Suprapubic skin (tissue), 4 donors: ENCODE measurements around the gene PFDN6. TPM values are rescaled to one million over a fixed set of nuclear protein-coding genes. Genes with fewer than 3 reads are reported as not detected.

Experiments
- DNase-seq, 2 donors: peaks; one replicate each; pipeline ENCODE4 v3.0.0-alpha.2; 2019; ENCODE audit warnings: low spot score in 2 of 2
- H3K27ac ChIP-seq: fragments of 200-600 bp; sonication (generic); one replicate; pipeline ENCODE4 v1.5.1; 2019
- H3K27me3 ChIP-seq: fragments of 200-600 bp; sonication (generic); one replicate; pipeline ENCODE4 v1.5.1; 2019
- H3K36me3 ChIP-seq: fragments of 200-600 bp; sonication (generic); one replicate; pipeline ENCODE4 v1.5.1; 2019
- H3K4me1 ChIP-seq: fragments of 200-600 bp; sonication (generic); one replicate; pipeline ENCODE4 v1.5.1; 2019
- H3K4me3 ChIP-seq: fragments of 200-600 bp; sonication (generic); one replicate; pipeline ENCODE4 v1.5.1; 2019; ENCODE audit warnings: mild to moderate bottlenecking
- H3K9me3 ChIP-seq: fragments of 200-600 bp; sonication (generic); one replicate; pipeline ENCODE4 v1.5.1; 2019
- CTCF ChIP-seq, 2 donors: fragments of 200-600 bp in 1 of 2; fragments of 450-650 bp in 1 of 2; sonication (generic) in 1 of 2; IDR thresholded peaks; one replicate each; pipeline ENCODE4 v1.5.1; 2016 to 2019; ENCODE audit warnings: antibody characterized with exemption in 2 of 2, mild to moderate bottlenecking in 1 of 2, moderate library complexity in 1 of 2
- EP300 ChIP-seq: sonication (generic); formaldehyde crosslinking; IDR thresholded peaks from one replicate; pipeline ENCODE4 v1.6.1; 2017; ENCODE audit warnings: antibody characterized with exemption
- POLR2A ChIP-seq, 2 donors: fragments of 450-650 bp; IDR thresholded peaks; one replicate each; pipeline ENCODE4 v1.6.1; 2017; ENCODE audit warnings: antibody characterized with exemption in 2 of 2, mild to moderate bottlenecking in 2 of 2, moderate library complexity in 2 of 2
- POLR2AphosphoS5 ChIP-seq, 3 donors: sonication (generic); formaldehyde crosslinking; IDR thresholded peaks; one replicate each; pipeline ENCODE4 v1.6.1; 2017; ENCODE audit warnings: antibody characterized with exemption in 3 of 3
- WGBS: methylation state at CpG from one replicate; pipeline ENCODE4 v1.1.5; 2018; 5-methylcytosine and 5-hydroxymethylcytosine counted together
- total RNA-seq, 4 donors: library from RNA; depleted of rRNA; stranded (reverse); fragments of >200 nt; gene quantifications; one replicate each; pipeline ENCODE4 v1.1.0, GENCODE V29; 2016

PFDN6 gene
- total RNA-seq, 4 donors from 2014 or later = 20.5 to 31.5 (median 22.3) TPM

DNA sequence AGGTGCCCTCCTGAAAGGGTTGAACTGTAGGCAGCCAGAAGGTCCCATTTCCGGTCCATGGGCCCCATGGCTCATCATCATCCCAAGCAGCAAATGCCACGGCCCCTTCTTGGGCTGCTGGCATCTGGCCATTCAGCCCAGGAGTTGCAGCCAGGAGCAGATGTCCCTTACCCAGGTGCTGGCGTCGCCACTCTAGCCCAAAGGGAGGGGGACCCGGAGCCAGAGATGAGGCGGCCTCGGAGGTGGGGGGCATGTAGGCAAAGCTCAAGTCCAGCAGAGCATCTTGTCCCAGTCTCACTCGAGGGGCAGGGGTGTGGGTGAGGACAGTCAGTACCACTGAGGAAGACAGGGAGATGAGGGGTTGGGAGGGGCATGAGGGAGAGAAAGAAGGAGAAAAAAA lies 15.7 kb downstream of the PFDN6 start:
- no peak for TF ChIP-seq CTCF (IDR thresholded peaks at IDR 0.05)
- TF ChIP-seq POLR2A (IDR thresholded peaks at IDR 0.05) = no peak
- TF ChIP-seq POLR2AphosphoS5 (IDR thresholded peaks at IDR 0.05) = no peak
- no peak for TF ChIP-seq EP300
- no peak overlapping the region for H3K27ac ChIP-seq
- no peak for DNase-seq
- H3K4me1 ChIP-seq = peaks cover 22% of the 10 kb centered on the region
- peaks cover 48% of the 10 kb centered on the region for H3K36me3 ChIP-seq
- H3K27me3 ChIP-seq = no peaks in the 10 kb centered on the region
- no peaks in the 10 kb centered on the region for H3K9me3 ChIP-seq
- WGBS = 87% methylated on average over 8 of the region's 8 CpGs
- H3K4me3 ChIP-seq = no peak overlapping the region

DNA sequence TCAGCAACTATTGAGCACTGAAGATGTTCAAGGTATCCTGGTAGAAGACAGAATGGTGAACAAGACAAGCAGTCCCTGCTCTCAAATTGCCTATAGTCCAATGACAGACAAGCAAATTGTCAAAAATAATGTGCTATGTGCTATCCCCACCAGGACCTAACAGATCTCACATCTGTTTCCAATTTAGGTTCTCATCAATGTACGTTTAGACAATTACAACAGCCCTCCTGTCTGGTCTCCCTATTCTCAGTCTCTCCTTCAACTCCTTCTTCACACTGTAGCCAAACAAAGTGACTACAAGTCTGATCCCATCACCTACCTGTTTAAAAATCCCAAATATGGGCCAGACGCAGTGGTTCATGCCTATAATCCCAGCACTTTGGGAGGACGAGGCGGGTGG lies 17.0 kb downstream of the PFDN6 start:
- no peaks in the 10 kb centered on the region for H3K9me3 ChIP-seq
- TF ChIP-seq POLR2AphosphoS5 (IDR thresholded peaks at IDR 0.05) (no peak), CTCF (IDR thresholded peaks at IDR 0.05) (no peak), POLR2A (IDR thresholded peaks at IDR 0.05) (no peak), EP300 (no peak)
- DNase-seq = no peak
- H3K4me3 ChIP-seq = no peak overlapping the region
- H3K27me3 ChIP-seq = no peaks in the 10 kb centered on the region
- H3K4me1 ChIP-seq = peaks cover 14% of the 10 kb centered on the region
- peaks cover 48% of the 10 kb centered on the region for H3K36me3 ChIP-seq
- WGBS = 85% methylated on average over 4 of the region's 4 CpGs
- H3K27ac ChIP-seq = no peak overlapping the region

DNA sequence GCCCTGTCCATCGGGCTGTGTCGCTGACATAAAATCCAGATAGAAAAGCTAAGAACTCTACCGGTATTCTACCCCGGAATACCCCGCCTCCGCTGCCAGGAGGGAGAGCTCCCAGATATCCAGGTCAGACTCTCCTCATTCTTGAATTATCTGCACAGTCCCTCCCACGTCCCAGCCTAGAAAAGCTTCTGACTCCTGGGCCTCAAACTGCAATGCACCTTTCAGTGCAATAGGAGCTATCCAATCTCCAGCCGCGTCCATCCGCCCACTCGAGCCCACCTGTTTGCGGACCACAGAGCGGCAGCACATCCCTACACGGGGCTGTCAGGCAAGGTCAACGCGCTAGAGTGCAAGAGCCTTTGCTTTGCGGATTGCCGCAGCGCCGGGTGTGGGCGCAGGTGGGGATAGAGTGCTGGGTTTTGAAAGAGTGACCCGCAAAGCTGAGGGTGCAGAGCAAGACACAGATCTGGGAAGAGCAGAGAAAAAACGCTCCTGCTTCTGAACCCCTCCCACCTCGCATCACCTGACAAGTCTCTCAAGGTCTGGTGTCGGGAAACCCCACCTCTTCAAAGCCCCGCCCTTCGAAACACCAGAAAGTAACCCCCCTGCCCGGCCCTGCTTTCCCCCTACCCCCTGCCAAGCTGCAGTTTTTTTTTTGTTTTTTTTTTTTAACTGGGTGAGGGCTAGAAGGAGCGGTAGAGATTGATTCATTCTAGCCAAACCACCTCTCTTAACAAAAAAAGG lies 23.1 kb downstream of the PFDN6 start:
- WGBS = 3% methylated on average over 22 of the region's 29 CpGs
- DNase-seq = peak in 1 of 2 donors; percentile 84

DNA sequence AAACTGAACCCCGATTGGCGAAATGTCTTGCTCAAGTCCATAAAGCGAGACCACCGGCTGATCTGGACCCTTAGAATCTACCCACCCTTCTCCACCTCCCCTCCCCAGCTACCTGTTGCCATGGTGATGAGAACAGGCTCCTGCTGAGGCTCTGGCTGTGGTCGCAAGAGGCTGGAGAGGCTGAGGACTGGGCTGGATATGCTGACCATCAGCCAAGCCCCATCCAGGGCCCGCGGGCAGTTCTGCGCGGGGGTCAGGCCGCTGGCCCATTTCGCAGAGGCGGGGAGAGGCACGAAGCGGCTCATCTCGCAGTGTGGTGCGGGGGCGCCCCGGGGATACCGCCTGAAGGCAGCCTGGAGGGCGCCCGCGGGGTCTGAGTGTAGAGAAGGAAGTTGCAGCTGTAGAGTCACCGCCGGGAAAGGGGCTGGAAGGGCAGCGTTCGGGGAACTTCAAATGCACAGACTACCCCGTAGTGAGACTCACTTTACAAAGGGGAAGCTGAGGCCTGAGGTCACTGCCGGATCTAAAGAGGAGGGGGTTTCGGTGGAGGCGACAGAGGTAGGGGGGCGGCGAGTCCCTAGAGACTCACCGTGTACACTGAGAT lies 23.8 kb downstream of the PFDN6 start:
- WGBS = under 1% methylated on average over 28 of the region's 33 CpGs
- Histone ChIP-seq H3K9me3 (no peaks in the 10 kb centered on the region), H3K36me3 (peaks cover 4% of the 10 kb centered on the region), H3K4me1 (peaks cover 46% of the 10 kb centered on the region), H3K4me3 (peak overlapping the region; percentile 81), H3K27me3 (no peaks in the 10 kb centered on the region), H3K27ac (peak overlapping the region; percentile 96)
- TF ChIP-seq CTCF (IDR thresholded peaks at IDR 0.05) = no peak
- peak in 1 of 2 donors; percentile 33 for TF ChIP-seq POLR2A (IDR thresholded peaks at IDR 0.05)
- peak in 1 of 2 donors; percentile 80 for DNase-seq

More for the DNA sequence above, 23.1 kb downstream of the PFDN6 start:
- Histone ChIP-seq H3K9me3 (no peaks in the 10 kb centered on the region), H3K27ac (peak overlapping the region; percentile 96), H3K4me3 (peak overlapping the region; percentile 81), H3K4me1 (peaks cover 46% of the 10 kb centered on the region), H3K27me3 (no peaks in the 10 kb centered on the region), H3K36me3 (peaks cover 5% of the 10 kb centered on the region)
- TF ChIP-seq POLR2AphosphoS5 (IDR thresholded peaks at IDR 0.05) (no peak), EP300 (no peak), POLR2A (IDR thresholded peaks at IDR 0.05) (no peak), CTCF (IDR thresholded peaks at IDR 0.05) (no peak)

DNA sequence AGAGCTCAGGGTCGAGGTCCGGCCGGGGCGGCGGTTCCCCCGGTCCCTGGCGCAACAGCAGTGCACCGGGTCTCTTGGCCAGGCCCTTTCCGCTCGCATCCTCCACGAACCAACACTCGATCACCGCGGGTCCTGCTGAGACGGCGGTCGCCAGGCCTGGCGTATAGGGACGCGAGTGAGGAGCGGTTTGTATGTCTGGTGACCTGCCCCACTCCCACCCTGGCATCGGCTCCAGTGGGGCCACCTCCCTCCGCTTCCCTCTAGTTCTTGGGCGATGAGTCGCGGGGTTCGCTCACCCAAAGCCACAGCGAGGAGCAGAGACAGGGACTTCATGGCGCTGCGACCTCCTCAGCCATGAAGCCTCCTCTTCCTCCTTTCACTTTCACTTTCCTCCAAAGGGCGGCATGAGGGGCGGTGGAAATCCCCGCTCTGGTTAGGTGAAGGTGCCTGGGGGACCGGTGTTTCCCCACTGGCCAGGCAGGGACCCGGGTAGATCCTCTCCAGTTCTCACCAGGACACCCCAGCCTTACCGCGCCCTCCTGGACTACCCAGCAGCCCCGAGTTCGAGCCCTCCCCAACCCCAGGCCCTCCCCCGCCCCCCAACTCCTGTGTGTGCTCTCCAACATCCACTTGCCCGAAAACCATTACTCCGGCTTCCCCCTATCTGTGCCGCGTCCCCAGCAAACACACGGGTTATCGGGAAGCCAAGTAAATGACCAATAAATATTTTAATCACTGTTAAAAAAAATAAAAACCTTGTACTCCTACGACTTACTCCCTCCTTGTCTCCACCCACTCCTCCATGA lies 24.5 kb downstream of the PFDN6 start, which contains the start of gene TAPBP:
Gene TAPBP (minus strand): TSS at position 370 of the 806 bp plus-strand sequence. CDS start 37 bp downstream, at position 333.
- DNase-seq = peak; percentile 87
- WGBS = 3% methylated on average over 35 of the region's 47 CpGs
- H3K27ac ChIP-seq = peak within 1 kb of the TSS; percentile 96
- H3K27me3 ChIP-seq = no peaks in the 10 kb centered on the region
- peaks cover 52% of the 10 kb centered on the region for H3K4me1 ChIP-seq
- TF ChIP-seq EP300 (no peak), POLR2AphosphoS5 (IDR thresholded peaks at IDR 0.05) (peak; percentile 27 to 66 (median 62)), CTCF (IDR thresholded peaks at IDR 0.05) (no peak), POLR2A (IDR thresholded peaks at IDR 0.05) (no peak)
- H3K9me3 ChIP-seq = no peaks in the 10 kb centered on the region
- H3K36me3 ChIP-seq = peaks cover 2% of the 10 kb centered on the region
- peak within 1 kb of the TSS; percentile 81 for H3K4me3 ChIP-seq
